OCI-LY1 (cell line): ENCODE data around the gene F5.

Source experiments
- EZH2 ChIP-seq: fragments of 200-600 bp; sonication (generic), shearing (Covaris generic); IDR thresholded peaks from 2 replicates; pipeline ENCODE4 v1.8.0; 2017; ENCODE audit warnings: borderline replicate concordance, mixed run types, mild to moderate bottlenecking, antibody characterized with exemption, low read length, moderate library complexity, mixed read lengths
- TF ChIP-seq, protein P1 (sequence below): fragments of 200-600 bp; sonication (generic), shearing (Covaris generic); IDR thresholded peaks from 2 replicates; pipeline ENCODE4 v1.5.1; 2017; ENCODE audit warnings: mild to moderate bottlenecking, antibody characterized with exemption, low read length, moderate library complexity, mixed read lengths

DNA sequence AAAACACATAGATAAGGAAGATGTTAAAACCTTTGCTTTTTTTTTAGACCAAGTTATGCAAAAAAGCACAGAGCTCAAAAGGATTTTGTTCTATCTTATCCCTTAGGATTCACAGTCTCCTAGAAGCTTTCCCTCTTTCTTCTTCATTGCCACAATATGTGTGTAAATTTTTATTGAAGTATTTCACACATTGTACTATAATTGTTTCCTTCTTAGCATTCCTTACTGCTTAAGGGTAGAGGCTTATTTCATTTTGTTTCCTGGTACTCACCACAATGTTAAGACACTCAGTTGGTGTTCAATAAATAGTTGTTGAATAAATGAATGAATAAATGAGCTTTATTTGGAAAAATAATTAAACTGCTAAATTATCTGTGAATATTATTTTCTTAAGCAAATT is 70.6 kb downstream of the F5 start:
- TF ChIP-seq, protein P1, sequence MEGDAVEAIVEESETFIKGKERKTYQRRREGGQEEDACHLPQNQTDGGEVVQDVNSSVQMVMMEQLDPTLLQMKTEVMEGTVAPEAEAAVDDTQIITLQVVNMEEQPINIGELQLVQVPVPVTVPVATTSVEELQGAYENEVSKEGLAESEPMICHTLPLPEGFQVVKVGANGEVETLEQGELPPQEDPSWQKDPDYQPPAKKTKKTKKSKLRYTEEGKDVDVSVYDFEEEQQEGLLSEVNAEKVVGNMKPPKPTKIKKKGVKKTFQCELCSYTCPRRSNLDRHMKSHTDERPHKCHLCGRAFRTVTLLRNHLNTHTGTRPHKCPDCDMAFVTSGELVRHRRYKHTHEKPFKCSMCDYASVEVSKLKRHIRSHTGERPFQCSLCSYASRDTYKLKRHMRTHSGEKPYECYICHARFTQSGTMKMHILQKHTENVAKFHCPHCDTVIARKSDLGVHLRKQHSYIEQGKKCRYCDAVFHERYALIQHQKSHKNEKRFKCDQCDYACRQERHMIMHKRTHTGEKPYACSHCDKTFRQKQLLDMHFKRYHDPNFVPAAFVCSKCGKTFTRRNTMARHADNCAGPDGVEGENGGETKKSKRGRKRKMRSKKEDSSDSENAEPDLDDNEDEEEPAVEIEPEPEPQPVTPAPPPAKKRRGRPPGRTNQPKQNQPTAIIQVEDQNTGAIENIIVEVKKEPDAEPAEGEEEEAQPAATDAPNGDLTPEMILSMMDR, result no peak
- no peak for TF ChIP-seq EZH2
